NCI-H1105 (cell line): Measurements from ENCODE around the gene SIGLEC11.
"Not testable (repeated sequence)": the region's sequence is repeated elsewhere in the genome, so short reads cannot be mapped to it uniquely, and the experiment has no call there.

Experiments
- DNase-seq: peaks from one replicate; lab custom pipeline; 2025; lab: John Stamatoyannopoulos, UW

SIGLEC11 gene

GRCh38 chr19:49960980-49961379 is at the start of gene SIGLEC11:
Gene SIGLEC11 (minus strand): TSS chr19:49961172. CDS start chr19:49961081, 91 bp downstream.
- DNase-seq, result not testable (repeated sequence)

GRCh38 chr19:50008532-50008931 is 47.6 kb upstream of the SIGLEC11 start:
- no peak for DNase-seq

- no peak for DNase-seq
These were observed 47.0 kb upstream of the SIGLEC11 start for GRCh38 chr19:50007947-50008346.

GRCh38 chr19:50007170-50007569 is 46.2 kb upstream of the SIGLEC11 start:
- DNase-seq, result no peak

GRCh38 chr19:50005428-50005827 is 44.5 kb upstream of the SIGLEC11 start:
- no peak for DNase-seq

GRCh38 chr19:50003810-50004419 is 42.9 kb upstream of the SIGLEC11 start:
- DNase-seq, result no peak

GRCh38 chr19:50003254-50003788 is 42.3 kb upstream of the SIGLEC11 start:
- no peak for DNase-seq

- no peak for DNase-seq
These were observed 41.5 kb upstream of the SIGLEC11 start for GRCh38 chr19:50002386-50002960.

GRCh38 chr19:50001775-50002174 is 40.8 kb upstream of the SIGLEC11 start:
- DNase-seq, result no peak

- DNase-seq, result no peak
These were observed 40.0 kb upstream of the SIGLEC11 start for GRCh38 chr19:50000841-50001557.

GRCh38 chr19:50000038-50000840 is 39.3 kb upstream of the SIGLEC11 start:
- no peak for DNase-seq

GRCh38 chr19:49999371-50000010 is 38.5 kb upstream of the SIGLEC11 start:
- DNase-seq, result peak; percentile 39

- no peak for DNase-seq
These were observed 36.7 kb upstream of the SIGLEC11 start for GRCh38 chr19:49997709-49998108.

- DNase-seq, result no peak
These were observed 27.5 kb upstream of the SIGLEC11 start for GRCh38 chr19:49988433-49988832.

GRCh38 chr19:49988007-49988406 is 27.0 kb upstream of the SIGLEC11 start:
- DNase-seq, result no peak

- no peak for DNase-seq
These were observed 26.3 kb upstream of the SIGLEC11 start for GRCh38 chr19:49987159-49987698.

GRCh38 chr19:49986354-49986753 is 25.4 kb upstream of the SIGLEC11 start:
- no peak for DNase-seq

GRCh38 chr19:49985871-49986270 is 24.9 kb upstream of the SIGLEC11 start:
- DNase-seq, result no peak

- DNase-seq, result no peak
These were observed 23.5 kb upstream of the SIGLEC11 start for GRCh38 chr19:49984491-49984890.

GRCh38 chr19:49983645-49984229 is 22.8 kb upstream of the SIGLEC11 start:
- DNase-seq, result peak; percentile 44
